Renal cortex interstitium (tissue), 11 donors: ENCODE measurements around the gene OR9A2. TPM values are rescaled to one million over a fixed set of nuclear protein-coding genes. Genes with fewer than 3 reads are reported as not detected.
"Not testable (repeated sequence)": the region's sequence is repeated elsewhere in the genome, so short reads cannot be mapped to it uniquely, and the experiment has no call there.

ENCODE experiments used
- DNase-seq, 11 donors: peaks; one replicate each; pipeline ENCODE4 v3.0.0-alpha.2; 2013; ENCODE audit warnings: low read depth in 9 of 11, low spot score in 4 of 11; ENCODE audit errors: extremely low read depth in 1 of 11
- polyA plus RNA-seq, 3 donors: library from polyadenylated mRNA; unstranded; fragments of 120-200 nt; gene quantifications; one replicate each; pipeline ENCODE4 v1.2.1, GENCODE V29; 2013; ENCODE audit not compliant: insufficient read length in 3 of 3

Gene OR9A2
- polyA plus RNA-seq, 3 donors = not detected

DNA sequence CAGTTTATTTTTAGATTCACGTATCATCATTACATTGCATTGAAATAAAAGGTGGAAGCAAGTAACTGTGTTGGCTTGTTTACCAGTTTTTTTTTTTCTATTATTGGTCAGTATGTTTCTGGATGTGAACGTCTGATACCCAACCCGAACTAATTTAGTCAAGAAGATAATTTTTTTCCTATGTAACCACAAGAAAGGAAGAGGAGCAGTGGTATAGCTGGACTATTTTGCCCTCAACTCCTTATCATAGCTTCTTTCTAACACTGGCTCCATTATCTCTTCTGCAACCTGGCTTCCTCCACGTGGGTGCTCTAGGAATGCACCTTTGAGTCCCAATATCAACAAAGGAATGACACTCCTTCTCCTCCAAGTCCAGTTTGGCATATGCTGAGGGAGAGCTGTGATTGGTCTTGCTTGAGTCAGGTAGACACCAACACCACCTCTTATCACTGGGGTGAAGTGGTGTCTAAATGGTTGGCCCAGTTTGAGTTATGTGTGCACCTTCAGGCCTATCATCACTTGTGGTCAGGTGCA is 29.4 kb downstream of the OR9A2 start:
- DNase-seq = no peak

GRCh38 chr7:142992427-142992826 is 34.5 kb downstream of the OR9A2 start:
- no peak for DNase-seq

- DNase-seq = no peak
These were observed 42.6 kb downstream of the OR9A2 start for GRCh38 chr7:142984297-142984696.

DNA sequence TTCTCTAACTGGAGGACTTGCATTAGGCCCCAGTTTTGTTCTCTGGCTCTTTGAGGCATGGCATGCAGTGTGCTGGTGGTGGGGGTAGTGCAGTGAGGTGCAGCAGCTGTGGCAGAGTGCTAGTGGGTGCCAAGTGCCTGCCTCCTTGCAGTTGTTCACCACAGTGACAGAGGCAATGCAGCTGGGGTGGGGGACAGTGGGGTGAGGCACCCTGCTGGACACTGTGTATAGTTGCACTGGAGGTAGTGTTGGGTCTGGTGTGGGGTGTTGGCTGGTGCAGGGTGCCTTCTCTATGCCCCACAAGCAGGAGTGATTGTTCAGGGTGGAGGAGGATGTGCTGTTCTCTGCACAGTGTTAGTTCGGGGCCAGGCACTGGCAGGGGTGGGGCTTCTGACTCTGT is 43.1 kb downstream of the OR9A2 start:
- DNase-seq = no peak

DNA sequence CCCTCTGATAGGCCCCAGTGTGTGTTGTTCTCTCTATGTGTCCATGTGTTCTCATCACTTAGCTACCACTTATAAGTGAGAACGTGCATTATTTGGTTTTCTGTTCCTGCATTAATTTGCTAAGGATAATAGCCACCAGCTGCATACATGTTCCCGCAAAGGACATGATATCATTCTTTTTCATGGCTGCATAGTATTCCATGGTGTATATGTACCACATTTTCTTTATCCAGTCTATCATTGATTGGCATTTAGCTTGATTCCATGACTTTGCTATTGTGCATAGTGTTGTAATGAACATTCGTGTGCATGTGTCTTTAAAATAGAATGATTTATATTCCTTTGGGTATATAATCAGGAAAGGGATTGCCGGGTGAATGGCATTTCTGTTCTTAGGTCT is 48.5 kb downstream of the OR9A2 start:
- not testable (repeated sequence) for DNase-seq

Other genes with a start within 250 kb of the OR9A2 start
- gene EPHB6, start 172.1 kb downstream of the OR9A2 start, polyA plus RNA-seq = 10 to 100 TPM; 17.3 to 23.9 (median 23.5) TPM
- 10 to 100 TPM in 2 of 3 donors, 1 to 10 TPM in 1; 9.1 to 21.6 (median 10.4) TPM for gene TRPV6, start 141.4 kb downstream of the OR9A2 start, polyA plus RNA-seq
- 1 to 10 TPM in 1 of 3 donors, under 1 TPM in 2; 0.72 to 1.5 (median 0.80) TPM for gene TRPV5, start 93.4 kb downstream of the OR9A2 start, polyA plus RNA-seq
- gene LLCFC1, start 87.6 kb downstream of the OR9A2 start, polyA plus RNA-seq = 1 to 10 TPM in 1 of 3 donors, under 1 TPM in 2; 0.54 to 1.4 (median 0.66) TPM
- 1 to 10 TPM; 2.1 to 3.7 (median 2.6) TPM for gene KEL, start 64.8 kb downstream of the OR9A2 start, polyA plus RNA-seq
- gene OR6V1, start 25.2 kb upstream of the OR9A2 start, polyA plus RNA-seq = not detected
- not detected for gene PIP, start 104.9 kb upstream of the OR9A2 start, polyA plus RNA-seq
- not detected for gene TAS2R39, start 156.3 kb upstream of the OR9A2 start, polyA plus RNA-seq
- gene TAS2R40, start 194.9 kb upstream of the OR9A2 start, polyA plus RNA-seq = not detected
- gene GSTK1, start 236.3 kb upstream of the OR9A2 start, polyA plus RNA-seq = 100 to 1,000 TPM; 182 to 219 (median 191) TPM